K562 (cell line): Measurements from ENCODE around the gene BCL2L13. TPM values are rescaled to one million over a fixed set of nuclear protein-coding genes. Genes with fewer than 3 reads are reported as not detected.
A peak's percentile ranks its signal among the peaks of the same experiment; 100 is the strongest.

Experiments used
- CTBP1 ChIP-seq: fragments of 450-650 bp; IDR thresholded peaks from 2 replicates; pipeline ENCODE4 v1.6.1; 2016; ENCODE audit warnings: borderline replicate concordance
- DDX20 ChIP-seq: fragments of 450-650 bp; IDR thresholded peaks from 2 replicates; pipeline ENCODE4 v1.6.1; 2016; ENCODE audit warnings: missing genetic modification characterization, low read depth, mild to moderate bottlenecking, missing compliant biosample characterization, moderate library complexity
- DNMT1 ChIP-seq: fragments of 450-650 bp; IDR thresholded peaks from 2 replicates; pipeline ENCODE4 v1.6.1; 2016; ENCODE audit warnings: antibody characterized with exemption, mild to moderate bottlenecking
- FOXA1 ChIP-seq: fragments of 450-650 bp; IDR thresholded peaks from 2 replicates; pipeline ENCODE4 v1.6.1; 2016; ENCODE audit warnings: mild to moderate bottlenecking, borderline replicate concordance
- LEF1 ChIP-seq: fragments of 450-650 bp; IDR thresholded peaks from 2 replicates; pipeline ENCODE4 v1.6.1; 2016; ENCODE audit warnings: mild to moderate bottlenecking
- MAFF ChIP-seq: IDR thresholded peaks from 2 replicates; pipeline ENCODE4 v1.6.1; 2012; ENCODE audit warnings: low read length, improper control_type of control experiment
- SRF ChIP-seq, 2 experiments: fragments of 250-450, 450-650 bp in 1 of 2; sonication (Bioruptor Pico) in 1 of 2; sonication (generic) in 1 of 2; formaldehyde crosslinking; IDR thresholded peaks; 2 replicates each; pipeline versions ENCODE4 v1.5.0 to v1.5.1; 2020 to 2022; ENCODE audit warnings: mild to moderate bottlenecking in 1 of 2, missing genetic modification reagents in 1 of 2
- TAL1 ChIP-seq: fragments of 450-650 bp; IDR thresholded peaks from 2 replicates; pipeline ENCODE4 v1.6.1; 2016; ENCODE audit warnings: mild to moderate bottlenecking
- ZFX ChIP-seq: sonication (generic); formaldehyde crosslinking; IDR thresholded peaks from 2 replicates; pipeline ENCODE4 v1.8.0; 2022; ENCODE audit warnings: mild to moderate bottlenecking, missing genetic modification reagents, moderate library complexity
- ZNF24 ChIP-seq: fragments of 450-650 bp; IDR thresholded peaks from 2 replicates; pipeline ENCODE4 v1.6.1; 2016
- ZNF3 ChIP-seq: fragments of 250-450 bp; sonication (Bioruptor Pico); IDR thresholded peaks from 2 replicates; pipeline ENCODE4 v1.5.0; 2021; ENCODE audit warnings: mild to moderate bottlenecking, moderate library complexity
- ZNF316 ChIP-seq: fragments of 450-650 bp; IDR thresholded peaks from 2 replicates; pipeline ENCODE4 v1.6.1; 2016
- ZNF584 ChIP-seq: fragments of 200-800 bp; sonication (Bioruptor generic); IDR thresholded peaks from 2 replicates; pipeline ENCODE4 v1.6.1; 2016; ENCODE audit warnings: low read depth, mild to moderate bottlenecking, missing genetic modification characterization, missing compliant biosample characterization
- ZNF586 ChIP-seq: fragments of 450-650 bp; formaldehyde crosslinking; conservative IDR thresholded peaks from 2 replicates; pipeline ENCODE4 v1.4.0; 2020; ENCODE audit warnings: mild to moderate bottlenecking, moderate library complexity
- ZNF696 ChIP-seq: fragments of 250-450 bp; sonication (Bioruptor Pico); conservative IDR thresholded peaks from 2 replicates; pipeline ENCODE4 v1.4.0; 2020; ENCODE audit warnings: mild to moderate bottlenecking, moderate library complexity
- ZNF778 ChIP-seq: fragments of 450-650 bp; formaldehyde crosslinking; IDR thresholded peaks from 2 replicates; pipeline ENCODE4 v1.4.0; 2020; ENCODE audit warnings: mild to moderate bottlenecking, moderate library complexity
- ZSCAN32 ChIP-seq: fragments of 450-650 bp; formaldehyde crosslinking; IDR thresholded peaks from 2 replicates; pipeline ENCODE4 v1.4.0; 2020; ENCODE audit warnings: mild to moderate bottlenecking, moderate library complexity
- polyA plus RNA-seq, 8 experiments: library from polyadenylated mRNA; depleted of rRNA in 4 of 8; stranded (reverse) in 5 of 8; unstranded in 3 of 8; fragments of >200 nt; fragmentation: Nextera tagmentation in 2 of 8; fragmentation: Illumina TruSeq in 1 of 8; extraction: Ambion mirVana in 2 of 8; extraction: Trizol in 1 of 8; gene quantifications; 2 replicates each; pipeline versions ENCODE4 v1.2.1 to v1.2.3, GENCODE V29; 2011 to 2014; ENCODE audit warnings: inconsistent platforms in 1 of 8, missing spikeins in 1 of 8
- total RNA-seq, 7 experiments: library from RNA; depleted of rRNA in 6 of 7; stranded (reverse); fragments of >200 nt in 6 of 7; fragmentation: Illumina TruSeq in 2 of 7; extraction: Trizol in 2 of 7; gene quantifications; 2 replicates each; pipeline versions ENCODE4 v1.2.1 to v1.2.3, GENCODE V29; 2011 to 2021; ENCODE audit warnings: low replicate concordance in 1 of 7
- TF ChIP-seq, protein P1 (sequence below): sonication (generic); formaldehyde crosslinking; IDR thresholded peaks from 2 replicates; pipeline ENCODE4 v1.8.1; 2023; ENCODE audit warnings: mild to moderate bottlenecking, missing genetic modification reagents
- TF ChIP-seq, protein P2 (sequence below): fragments of 250-450 bp; sonication (Bioruptor Pico); IDR thresholded peaks from 2 replicates; pipeline ENCODE4 v1.5.0; 2021
- TF ChIP-seq, protein P3 (sequence below): fragments of 450-650 bp; IDR thresholded peaks from 2 replicates; pipeline ENCODE4 v1.6.1; 2018; ENCODE audit not compliant: partially characterized antibody
- TF ChIP-seq, protein P4 (sequence below): fragments of 250-450 bp; sonication (Bioruptor Pico); IDR thresholded peaks from 2 replicates; pipeline ENCODE4 v1.4.0; 2020; ENCODE audit warnings: borderline replicate concordance

BCL2L13 gene
- total and polyA plus RNA-seq, 9 of the 15 experiments (the other 6 are each of a cell fraction or from before 2014, with no cell fraction given): 41.5 to 63.4 (median 56.5) TPM

DNA sequence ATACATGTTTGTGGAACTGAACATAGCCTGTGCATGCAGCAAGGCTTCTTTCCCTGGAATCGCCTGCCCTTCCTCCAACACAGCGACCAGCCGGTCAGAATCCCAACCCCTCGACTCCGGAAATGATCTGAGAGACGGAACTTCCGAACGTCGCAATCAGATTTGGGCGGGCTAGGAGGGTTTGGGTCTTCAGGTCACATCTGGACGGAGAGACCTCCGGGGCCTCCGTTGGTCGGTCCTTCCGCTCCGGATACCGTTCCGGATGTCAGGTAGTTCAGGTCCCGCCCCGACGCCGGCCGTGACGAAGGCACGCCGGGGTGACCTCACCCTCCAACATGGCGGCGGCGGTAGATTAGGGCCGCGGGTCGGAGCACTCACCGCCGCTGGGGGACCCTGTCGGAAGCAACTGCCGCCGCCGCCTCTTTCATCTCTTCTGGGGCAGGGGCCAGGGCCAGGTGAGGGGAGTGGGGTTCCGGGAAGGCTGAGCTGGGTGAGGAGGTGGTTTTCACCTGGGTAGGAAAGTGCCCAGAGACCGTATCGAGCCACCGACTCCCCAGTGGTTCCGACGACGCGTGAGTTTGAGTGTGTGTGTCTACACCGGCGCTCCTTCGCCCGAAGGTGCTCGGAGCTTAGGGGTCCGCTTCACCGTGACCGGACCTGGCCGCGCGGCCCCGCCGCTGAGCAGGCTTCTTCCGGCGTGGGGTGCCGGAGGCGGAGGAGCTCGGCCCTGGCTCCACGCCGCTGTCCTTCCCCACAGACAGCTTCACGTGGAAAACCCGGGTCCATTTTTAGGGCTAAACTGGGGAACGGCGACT is at the start of gene BCL2L13 (continued):
- TF ChIP-seq, protein P1, sequence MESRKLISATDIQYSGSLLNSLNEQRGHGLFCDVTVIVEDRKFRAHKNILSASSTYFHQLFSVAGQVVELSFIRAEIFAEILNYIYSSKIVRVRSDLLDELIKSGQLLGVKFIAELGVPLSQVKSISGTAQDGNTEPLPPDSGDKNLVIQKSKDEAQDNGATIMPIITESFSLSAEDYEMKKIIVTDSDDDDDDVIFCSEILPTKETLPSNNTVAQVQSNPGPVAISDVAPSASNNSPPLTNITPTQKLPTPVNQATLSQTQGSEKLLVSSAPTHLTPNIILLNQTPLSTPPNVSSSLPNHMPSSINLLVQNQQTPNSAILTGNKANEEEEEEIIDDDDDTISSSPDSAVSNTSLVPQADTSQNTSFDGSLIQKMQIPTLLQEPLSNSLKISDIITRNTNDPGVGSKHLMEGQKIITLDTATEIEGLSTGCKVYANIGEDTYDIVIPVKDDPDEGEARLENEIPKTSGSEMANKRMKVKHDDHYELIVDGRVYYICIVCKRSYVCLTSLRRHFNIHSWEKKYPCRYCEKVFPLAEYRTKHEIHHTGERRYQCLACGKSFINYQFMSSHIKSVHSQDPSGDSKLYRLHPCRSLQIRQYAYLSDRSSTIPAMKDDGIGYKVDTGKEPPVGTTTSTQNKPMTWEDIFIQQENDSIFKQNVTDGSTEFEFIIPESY (CRISPR knock-in tag): peak; percentile 24; the same call in 1 of the 2 replicates
- no peak; the same call in 1 of the 2 replicates for TF ChIP-seq TAL1
- TF ChIP-seq FOXA1: no peak
- no peak for TF ChIP-seq ZNF316
- no peak; the same call in 1 of the 2 replicates for TF ChIP-seq CTBP1
- TF ChIP-seq SRF (CRISPR knock-in tag; IDR thresholded peaks at IDR 0.05): 0 out of 4 replicates have a peak, but pooled peaks of 1 of the 2 experiments have one; percentile 62
- TF ChIP-seq MAFF: no peak
- no peak for TF ChIP-seq DNMT1
- no peak for TF ChIP-seq ZNF586 (CRISPR knock-in tag)
- TF ChIP-seq, protein P2, sequence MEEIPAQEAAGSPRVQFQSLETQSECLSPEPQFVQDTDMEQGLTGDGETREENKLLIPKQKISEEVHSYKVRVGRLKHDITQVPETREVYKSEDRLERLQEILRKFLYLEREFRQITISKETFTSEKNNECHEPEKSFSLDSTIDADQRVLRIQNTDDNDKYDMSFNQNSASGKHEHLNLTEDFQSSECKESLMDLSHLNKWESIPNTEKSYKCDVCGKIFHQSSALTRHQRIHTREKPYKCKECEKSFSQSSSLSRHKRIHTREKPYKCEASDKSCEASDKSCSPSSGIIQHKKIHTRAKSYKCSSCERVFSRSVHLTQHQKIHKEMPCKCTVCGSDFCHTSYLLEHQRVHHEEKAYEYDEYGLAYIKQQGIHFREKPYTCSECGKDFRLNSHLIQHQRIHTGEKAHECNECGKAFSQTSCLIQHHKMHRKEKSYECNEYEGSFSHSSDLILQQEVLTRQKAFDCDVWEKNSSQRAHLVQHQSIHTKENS (CRISPR knock-in tag): no peak
- TF ChIP-seq DDX20 (tag): no peak
- no peak for TF ChIP-seq ZNF696 (CRISPR knock-in tag)
- no peak for TF ChIP-seq ZSCAN32 (CRISPR knock-in tag)
- TF ChIP-seq ZNF24: no peak; the same call in 1 of the 2 replicates
- TF ChIP-seq ZNF584: no peak
- TF ChIP-seq ZNF778: no peak
- TF ChIP-seq, protein P3, sequence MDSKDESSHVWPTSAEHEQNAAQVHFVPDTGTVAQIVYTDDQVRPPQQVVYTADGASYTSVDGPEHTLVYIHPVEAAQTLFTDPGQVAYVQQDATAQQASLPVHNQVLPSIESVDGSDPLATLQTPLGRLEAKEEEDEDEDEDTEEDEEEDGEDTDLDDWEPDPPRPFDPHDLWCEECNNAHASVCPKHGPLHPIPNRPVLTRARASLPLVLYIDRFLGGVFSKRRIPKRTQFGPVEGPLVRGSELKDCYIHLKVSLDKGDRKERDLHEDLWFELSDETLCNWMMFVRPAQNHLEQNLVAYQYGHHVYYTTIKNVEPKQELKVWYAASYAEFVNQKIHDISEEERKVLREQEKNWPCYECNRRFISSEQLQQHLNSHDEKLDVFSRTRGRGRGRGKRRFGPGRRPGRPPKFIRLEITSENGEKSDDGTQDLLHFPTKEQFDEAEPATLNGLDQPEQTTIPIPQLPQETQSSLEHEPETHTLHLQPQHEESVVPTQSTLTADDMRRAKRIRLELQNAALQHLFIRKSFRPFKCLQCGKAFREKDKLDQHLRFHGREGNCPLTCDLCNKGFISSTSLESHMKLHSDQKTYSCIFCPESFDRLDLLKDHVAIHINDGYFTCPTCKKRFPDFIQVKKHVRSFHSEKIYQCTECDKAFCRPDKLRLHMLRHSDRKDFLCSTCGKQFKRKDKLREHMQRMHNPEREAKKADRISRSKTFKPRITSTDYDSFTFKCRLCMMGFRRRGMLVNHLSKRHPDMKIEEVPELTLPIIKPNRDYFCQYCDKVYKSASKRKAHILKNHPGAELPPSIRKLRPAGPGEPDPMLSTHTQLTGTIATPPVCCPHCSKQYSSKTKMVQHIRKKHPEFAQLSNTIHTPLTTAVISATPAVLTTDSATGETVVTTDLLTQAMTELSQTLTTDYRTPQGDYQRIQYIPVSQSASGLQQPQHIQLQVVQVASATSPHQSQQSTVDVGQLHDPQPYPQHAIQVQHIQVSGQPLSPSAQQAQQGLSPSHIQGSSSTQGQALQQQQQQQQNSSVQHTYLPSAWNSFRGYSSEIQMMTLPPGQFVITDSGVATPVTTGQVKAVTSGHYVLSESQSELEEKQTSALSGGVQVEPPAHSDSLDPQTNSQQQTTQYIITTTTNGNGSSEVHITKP: peak; percentile 64
- no peak; the same call in 1 of the 2 replicates for TF ChIP-seq LEF1
- TF ChIP-seq, protein P4, sequence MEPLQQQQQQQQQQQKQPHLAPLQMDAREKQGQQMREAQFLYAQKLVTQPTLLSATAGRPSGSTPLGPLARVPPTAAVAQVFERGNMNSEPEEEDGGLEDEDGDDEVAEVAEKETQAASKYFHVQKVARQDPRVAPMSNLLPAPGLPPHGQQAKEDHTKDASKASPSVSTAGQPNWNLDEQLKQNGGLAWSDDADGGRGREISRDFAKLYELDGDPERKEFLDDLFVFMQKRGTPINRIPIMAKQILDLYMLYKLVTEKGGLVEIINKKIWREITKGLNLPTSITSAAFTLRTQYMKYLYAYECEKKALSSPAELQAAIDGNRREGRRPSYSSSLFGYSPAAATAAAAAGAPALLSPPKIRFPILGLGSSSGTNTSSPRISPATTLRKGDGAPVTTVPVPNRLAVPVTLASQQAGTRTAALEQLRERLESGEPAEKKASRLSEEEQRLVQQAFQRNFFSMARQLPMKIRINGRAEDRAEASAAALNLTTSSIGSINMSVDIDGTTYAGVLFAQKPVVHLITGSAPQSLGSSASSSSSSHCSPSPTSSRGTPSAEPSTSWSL (CRISPR knock-in tag): no peak
- TF ChIP-seq ZFX (CRISPR knock-in tag): peak; percentile 93
- TF ChIP-seq ZNF3: 0 out of 2 replicates have a peak, but pooled peaks have one; percentile 5
